ENCODE data around the gene SYNGR2. TPM values are rescaled to one million over a fixed set of nuclear protein-coding genes. Genes with fewer than 3 reads are reported as not detected.

SYNGR2 gene
- total RNA-seq, 2 experiments from 2014 or later = 49.7 to 57.6 TPM

DNA sequence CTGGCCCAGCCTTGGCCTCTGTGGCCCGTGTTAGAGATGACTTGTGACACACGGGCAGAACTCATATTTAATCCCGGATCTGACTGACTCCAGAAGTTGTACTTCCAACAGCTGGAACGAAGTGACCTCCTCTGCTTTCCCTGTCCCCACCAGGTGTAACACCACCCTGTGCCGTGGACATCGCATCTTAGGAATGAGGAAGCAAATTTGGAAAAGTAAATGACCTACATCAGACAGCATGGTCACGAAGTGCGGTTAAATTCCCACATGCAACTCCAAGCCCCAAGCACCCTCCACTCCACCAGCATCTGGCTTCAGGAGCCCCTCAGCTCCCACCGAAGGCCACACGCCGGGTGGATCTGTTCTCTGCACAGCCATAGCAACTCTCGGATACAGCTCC lies 15.5 kb downstream of the SYNGR2 start:
- no peak overlapping the region for H3K27ac Mint-ChIP-seq
- ChIA-PET POLR2A (interaction anchor here (0.8 kb wide), 1 partner anchor 68 kb away, joined by 3 read pairs; no protein-coding TSS in a partner anchor), CTCF (interaction anchor here (1.2 to 1.9 kb wide), 4 partner anchors 10 to 67 kb away, joined by 3 to 7 read pairs (median 4); no protein-coding TSS in a partner anchor)
- peaks cover 65% of the 10 kb centered on the region for H3K4me1 Mint-ChIP-seq
- H3K9me3 Mint-ChIP-seq = no peaks in the 10 kb centered on the region
- peaks cover 45% of the 10 kb centered on the region for H3K36me3 Mint-ChIP-seq (ENCODE audit: low read depth)
- H3K4me3 Mint-ChIP-seq = no peak overlapping the region
- no peak for DNase-seq
- H3K27me3 Mint-ChIP-seq = no peaks in the 10 kb centered on the region

DNA sequence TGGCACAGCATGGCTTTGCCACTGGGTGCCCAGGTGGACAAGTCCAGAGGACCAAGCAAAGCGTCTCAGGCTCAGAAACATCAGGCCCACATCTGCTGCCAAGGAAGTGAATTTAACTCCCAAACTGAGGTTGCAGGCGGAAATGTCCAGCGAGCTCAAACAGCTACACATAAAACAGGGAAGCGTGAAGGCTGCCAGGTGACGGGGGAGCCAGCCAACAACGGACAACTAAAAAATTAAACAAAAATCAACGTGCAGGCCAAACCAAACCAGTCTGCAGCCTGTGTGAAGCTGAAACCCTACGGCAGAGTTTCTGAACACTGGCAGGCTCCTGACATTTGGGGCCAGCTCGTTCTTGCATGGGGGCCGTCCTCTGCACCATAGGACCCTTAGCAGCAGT lies 16.0 kb downstream of the SYNGR2 start:
- DNase-seq = no peak
- Mint-ChIP-seq H3K4me1 (peaks cover 62% of the 10 kb centered on the region), H3K9me3 (no peaks in the 10 kb centered on the region), H3K36me3 (ENCODE audit: low read depth) (peaks cover 40% of the 10 kb centered on the region), H3K27me3 (no peaks in the 10 kb centered on the region), H3K27ac (no peak overlapping the region), H3K4me3 (no peak overlapping the region)
- ChIA-PET CTCF (interaction anchor here (1.2 to 1.9 kb wide), 3 partner anchors 10 to 67 kb away, joined by 4 to 7 read pairs (median 4); no protein-coding TSS in a partner anchor), POLR2A (interaction anchor here (0.8 kb wide), 1 partner anchor 68 kb away, joined by 3 read pairs; no protein-coding TSS in a partner anchor)

DNA sequence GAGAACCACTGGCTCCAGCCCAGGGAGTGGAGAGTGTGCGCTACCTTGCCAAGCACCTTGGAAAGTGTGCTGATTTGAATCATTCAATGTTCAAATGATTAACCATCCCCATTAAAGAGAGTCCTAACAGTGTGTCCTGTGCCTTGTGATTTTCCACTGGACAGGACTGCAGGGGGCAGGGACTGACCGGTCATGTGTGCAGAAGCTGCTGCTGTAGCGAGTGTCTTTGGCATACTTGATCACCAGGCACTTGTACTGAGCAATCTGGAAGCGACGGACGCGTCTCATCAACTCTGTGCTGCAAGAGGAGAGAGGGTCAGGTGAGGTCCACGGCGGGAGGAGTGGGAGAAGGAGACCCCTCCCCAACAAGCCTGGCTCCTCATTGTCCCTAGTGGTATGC lies 16.5 kb downstream of the SYNGR2 start:
- H3K27ac Mint-ChIP-seq = peak overlapping the region; percentile 72
- POLR2A ChIA-PET = interaction anchor here (0.6 kb wide), 1 partner anchor 74 kb away, joined by 3 read pairs; no protein-coding TSS in a partner anchor
- peak overlapping the region; percentile 78 for H3K4me3 Mint-ChIP-seq
- H3K9me3 Mint-ChIP-seq = no peaks in the 10 kb centered on the region
- no peaks in the 10 kb centered on the region for H3K27me3 Mint-ChIP-seq
- CTCF ChIA-PET = interaction anchor here (0.6 to 1.2 kb wide), 2 partner anchors 57 to 1083 kb away, joined by 4 read pairs; no protein-coding TSS in a partner anchor
- DNase-seq = no peak
- H3K36me3 Mint-ChIP-seq (ENCODE audit: low read depth) = peaks cover 37% of the 10 kb centered on the region
- peaks cover 57% of the 10 kb centered on the region for H3K4me1 Mint-ChIP-seq

- H3K4me1 Mint-ChIP-seq = peaks cover 48% of the 10 kb centered on the region
- H3K4me3 Mint-ChIP-seq = peak overlapping the region; percentile 78
- H3K27ac Mint-ChIP-seq = peak overlapping the region; percentile 88
Measured at GRCh38 chr17:78185981-78186691, 17.8 kb downstream of the SYNGR2 start.

GRCh38 chr17:78186692-78187595 lies 18.6 kb downstream of the SYNGR2 start, which contains the start of the genes AFMID and TK1:
Gene AFMID (plus strand): TSS chr17:78187362. CDS start chr17:78187371, 9 bp downstream.
Gene TK1 (minus strand): TSS chr17:78187052. CDS start chr17:78186994, 58 bp downstream.
- Mint-ChIP-seq H3K4me1 (peaks cover 45% of the 10 kb centered on the region), H3K4me3 (peak within 1 kb of the TSS; percentile 78), H3K27ac (peak within 1 kb of the TSS; percentile 88), H3K36me3 (ENCODE audit: low read depth) (peaks cover 28% of the 10 kb centered on the region), H3K9me3 (no peaks in the 10 kb centered on the region), H3K27me3 (no peaks in the 10 kb centered on the region)
- ChIA-PET POLR2A (interaction anchor here (1.8 kb wide), 1 partner anchor 47 kb away, joined by 6 read pairs; no protein-coding TSS in a partner anchor), CTCF (interaction anchor here (0.6 to 1.8 kb wide), 8 partner anchors 10 to 1204 kb away, joined by 3 to 17 read pairs (median 3); no protein-coding TSS in a partner anchor)
- DNase-seq = peak; percentile 92

More at GRCh38 chr17:78185981-78186691, 17.8 kb downstream of the SYNGR2 start:
- peak; percentile 40 for DNase-seq
- CTCF ChIA-PET = interaction anchor here (0.6 to 1.8 kb wide), 5 partner anchors 10 to 58 kb away, joined by 3 to 17 read pairs (median 3); no protein-coding TSS in a partner anchor
- H3K36me3 Mint-ChIP-seq (ENCODE audit: low read depth) = peaks cover 33% of the 10 kb centered on the region
- no peaks in the 10 kb centered on the region for H3K9me3 Mint-ChIP-seq
- POLR2A ChIA-PET = interaction anchor here (0.5 to 1.8 kb wide), 3 partner anchors 14 to 46 kb away, joined by 3 to 7 read pairs (median 6); no protein-coding TSS in a partner anchor
- no peaks in the 10 kb centered on the region for H3K27me3 Mint-ChIP-seq

DNA sequence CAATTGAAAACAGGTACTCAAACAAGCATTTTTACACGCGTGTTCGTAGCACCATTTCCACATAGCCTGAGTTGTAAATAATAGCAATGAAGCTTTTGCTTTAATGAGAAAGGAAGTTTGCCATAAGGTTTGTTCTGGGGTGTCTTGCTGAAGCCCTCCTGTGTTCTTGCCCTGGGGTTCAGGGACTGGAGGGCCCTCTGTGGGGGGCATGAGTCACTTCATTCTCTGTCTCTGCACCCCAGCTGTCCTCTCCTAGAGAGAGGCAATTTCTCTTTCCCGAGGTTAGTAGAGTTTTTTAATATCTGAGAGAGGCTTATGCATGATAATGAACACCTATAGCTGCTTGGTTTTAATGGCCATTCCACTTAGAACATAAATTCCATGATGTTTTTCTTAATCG lies 28.3 kb downstream of the SYNGR2 start:
- ChIA-PET CTCF (interaction anchor here (0.6 to 2.1 kb wide), 3 partner anchors 9 to 96 kb away, joined by 3 to 7 read pairs (median 4); no protein-coding TSS in a partner anchor), POLR2A (no interaction called here)
- H3K4me3 Mint-ChIP-seq = no peak overlapping the region
- no peaks in the 10 kb centered on the region for H3K9me3 Mint-ChIP-seq
- no peak for DNase-seq
- H3K4me1 Mint-ChIP-seq = peaks cover 11% of the 10 kb centered on the region
- H3K27me3 Mint-ChIP-seq = no peaks in the 10 kb centered on the region
- peaks cover 13% of the 10 kb centered on the region for H3K36me3 Mint-ChIP-seq (ENCODE audit: low read depth)
- no peak overlapping the region for H3K27ac Mint-ChIP-seq

GRCh38 chr17:78197147-78197832 lies 28.9 kb downstream of the SYNGR2 start:
- no peak overlapping the region for H3K27ac Mint-ChIP-seq
- no peaks in the 10 kb centered on the region for H3K27me3 Mint-ChIP-seq
- H3K4me1 Mint-ChIP-seq = peaks cover 11% of the 10 kb centered on the region
- H3K36me3 Mint-ChIP-seq (ENCODE audit: low read depth) = peaks cover 13% of the 10 kb centered on the region
- H3K9me3 Mint-ChIP-seq = no peaks in the 10 kb centered on the region
- ChIA-PET CTCF (interaction anchor here (0.9 to 2.1 kb wide), 4 partner anchors 8 to 21 kb away, joined by 3 to 7 read pairs (median 4); partner anchors contain the start of gene BIRC5), POLR2A (no interaction called here)
- no peak for DNase-seq
- H3K4me3 Mint-ChIP-seq = no peak overlapping the region

GRCh38 chr17:78200451-78200850 lies 32.1 kb downstream of the SYNGR2 start:
- DNase-seq = no peak
- Mint-ChIP-seq H3K9me3 (no peaks in the 10 kb centered on the region), H3K27ac (no peak overlapping the region), H3K36me3 (ENCODE audit: low read depth) (peaks cover 13% of the 10 kb centered on the region), H3K4me1 (peaks cover 11% of the 10 kb centered on the region), H3K4me3 (no peak overlapping the region), H3K27me3 (no peaks in the 10 kb centered on the region)
- ChIA-PET CTCF (interaction anchor here (1.0 kb wide), 1 partner anchor 50 kb away, joined by 3 read pairs; no protein-coding TSS in a partner anchor), POLR2A (no interaction called here)

DNA sequence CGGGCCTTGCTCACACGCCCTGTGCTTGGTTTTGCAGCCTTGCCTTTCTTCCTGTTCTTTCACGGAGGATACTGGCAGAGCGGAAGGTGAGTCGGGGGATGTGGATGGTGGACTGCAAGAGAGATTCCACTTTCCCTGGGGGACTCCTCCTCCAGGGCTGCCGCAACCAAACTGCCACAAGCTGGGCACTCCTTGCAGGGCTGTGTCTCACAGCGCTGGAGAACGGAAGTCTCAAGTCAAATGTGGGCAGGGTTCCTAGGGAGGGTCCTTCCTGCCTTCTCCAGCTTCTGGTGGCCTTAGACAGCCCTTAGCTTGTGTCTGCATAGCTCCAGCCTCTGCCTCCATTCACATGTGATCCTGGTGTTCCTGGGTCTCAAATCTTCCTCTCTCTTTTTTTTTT lies 34.3 kb downstream of the SYNGR2 start:
- ChIA-PET CTCF (interaction anchor here (1.0 to 1.5 kb wide), 3 partner anchors 24 to 118 kb away, joined by 3 to 7 read pairs (median 5); no protein-coding TSS in a partner anchor), POLR2A (no interaction called here)
- Mint-ChIP-seq H3K27me3 (no peaks in the 10 kb centered on the region), H3K36me3 (ENCODE audit: low read depth) (peaks cover 4% of the 10 kb centered on the region), H3K4me1 (peaks cover 8% of the 10 kb centered on the region), H3K27ac (no peak overlapping the region), H3K9me3 (no peaks in the 10 kb centered on the region), H3K4me3 (no peak overlapping the region)
- no peak for DNase-seq

GRCh38 chr17:78204387-78205123 lies 36.2 kb downstream of the SYNGR2 start:
- H3K36me3 Mint-ChIP-seq (ENCODE audit: low read depth) = no peaks in the 10 kb centered on the region
- CTCF ChIA-PET = interaction anchor here (1.4 kb wide), 1 partner anchor 7 kb away, joined by 4 read pairs; no protein-coding TSS in a partner anchor
- no peaks in the 10 kb centered on the region for H3K9me3 Mint-ChIP-seq

DNA sequence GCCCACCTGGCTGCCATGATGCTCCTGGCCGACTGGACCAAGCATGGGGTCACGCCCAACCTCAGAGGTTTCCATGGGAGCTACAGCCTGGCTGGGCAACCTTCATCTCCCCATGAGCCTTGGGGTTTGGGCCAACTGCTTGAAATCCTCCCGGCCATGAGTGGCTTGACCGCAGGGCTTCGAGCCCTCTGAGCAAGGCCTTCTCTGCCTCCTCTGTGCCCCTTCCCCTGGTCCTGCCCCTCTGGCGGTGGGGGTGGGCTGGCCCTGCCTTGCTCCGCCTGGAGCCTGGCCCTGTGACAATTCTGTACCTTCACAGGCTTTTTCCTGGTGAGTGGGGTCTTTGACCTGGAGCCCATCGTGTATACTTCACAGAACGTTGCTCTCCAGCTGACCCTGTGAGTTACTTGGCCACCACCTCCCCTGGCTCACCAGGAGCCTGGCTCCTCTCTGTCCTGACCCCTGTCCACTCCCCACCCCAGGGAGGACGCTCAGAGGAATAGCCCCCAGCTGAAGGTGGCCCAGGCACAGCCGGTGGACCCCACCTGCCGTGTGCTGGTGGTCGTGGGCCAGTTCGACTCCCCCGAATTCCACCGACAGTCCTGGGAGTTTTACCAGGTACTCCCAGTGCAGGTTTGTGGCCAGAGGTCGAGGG lies 36.9 kb downstream of the SYNGR2 start:
- POLR2A ChIA-PET = no interaction called here

More at GRCh38 chr17:78204387-78205123, 36.2 kb downstream of the SYNGR2 start:
- no peaks in the 10 kb centered on the region for H3K4me1 Mint-ChIP-seq
- POLR2A ChIA-PET = no interaction called here
- no peak for DNase-seq
- no peak overlapping the region for H3K4me3 Mint-ChIP-seq
- H3K27me3 Mint-ChIP-seq = no peaks in the 10 kb centered on the region
- H3K27ac Mint-ChIP-seq = no peak overlapping the region

More for the DNA sequence above, 36.9 kb downstream of the SYNGR2 start:
- CTCF ChIA-PET = interaction anchor here (1.1 to 1.4 kb wide), 2 partner anchors 8 to 16 kb away, joined by 3 to 4 read pairs; no protein-coding TSS in a partner anchor
- H3K27me3 Mint-ChIP-seq = no peaks in the 10 kb centered on the region
- no peaks in the 10 kb centered on the region for H3K36me3 Mint-ChIP-seq (ENCODE audit: low read depth)
- H3K27ac Mint-ChIP-seq = no peak overlapping the region
- no peaks in the 10 kb centered on the region for H3K9me3 Mint-ChIP-seq
- DNase-seq = no peak
- H3K4me3 Mint-ChIP-seq = no peak overlapping the region
- H3K4me1 Mint-ChIP-seq = no peaks in the 10 kb centered on the region
